ENCODE measurements around the gene SYCE1L. TPM values are rescaled to one million over a fixed set of nuclear protein-coding genes. Genes with fewer than 3 reads are reported as not detected.
"Not testable (repeated sequence)": the region's sequence is repeated elsewhere in the genome, so short reads cannot be mapped to it uniquely, and the experiment has no call there.

The SYCE1L gene
- polyA plus RNA-seq, 1 donor (not counting 4 experiments of a cell fraction or from before 2014, with no cell fraction given) = 0.21 TPM

GRCh38 chr16:77236063-77236511 lies 36.9 kb downstream of the SYCE1L start:
- no peak overlapping the region for H3K4me3 ChIP-seq (ENCODE audit: control insufficient read depth in 2 of 3, extremely low read depth in 1 of 3, insufficient read depth in 2 of 3, low read depth in 1 of 3, low read length in 3 of 3)
- peak; percentile 71 for FAIRE-seq

DNA sequence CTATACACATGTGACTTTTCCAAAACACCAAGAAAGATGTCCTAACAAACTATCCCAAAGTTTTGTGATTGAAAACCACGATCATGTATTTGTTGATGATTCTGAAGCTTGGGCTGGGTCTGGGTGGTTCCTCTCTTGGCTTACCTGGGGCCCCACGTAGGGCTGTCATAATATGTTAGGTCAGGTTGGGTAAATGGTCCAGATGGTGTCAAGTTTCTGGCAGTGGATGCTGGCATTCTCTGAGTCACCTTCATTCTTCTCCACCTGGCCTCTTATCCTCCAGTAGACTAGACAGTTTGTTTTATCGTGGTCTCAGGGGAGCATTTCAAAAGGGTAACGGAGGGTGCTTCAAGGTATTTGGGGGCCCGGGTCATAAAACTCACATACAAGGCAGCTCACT lies 39.4 kb downstream of the SYCE1L start:
- no peaks in the 10 kb centered on the region for H3K27me3 ChIP-seq (ENCODE audit: control insufficient read depth, extremely low read depth, insufficient read depth, low read length)
- FAIRE-seq = no peak
- H3K27ac ChIP-seq (ENCODE audit: control insufficient read depth, insufficient read depth, low read length) = no peak overlapping the region
- H3K36me3 ChIP-seq (ENCODE audit: control insufficient read depth in 2 of 2, extremely low read depth in 1 of 2, insufficient read depth in 2 of 2, low read length in 2 of 2) = no peaks in the 10 kb centered on the region
- DNase-seq (ENCODE audit: low read depth, low spot score) = no peak
- no peaks in the 10 kb centered on the region for H3K79me2 ChIP-seq (ENCODE audit: control insufficient read depth, insufficient read depth, low read length)
- no peaks in the 10 kb centered on the region for H3K9me3 ChIP-seq (ENCODE audit: control insufficient read depth, low read depth, low read length)
- H4K20me1 ChIP-seq (ENCODE audit: control insufficient read depth, extremely low read depth, insufficient read depth, low read length) = no peaks in the 10 kb centered on the region
- no peak overlapping the region for H3K4me3 ChIP-seq (ENCODE audit: control insufficient read depth in 2 of 3, extremely low read depth in 1 of 3, insufficient read depth in 2 of 3, low read depth in 1 of 3, low read length in 3 of 3)
- TF ChIP-seq EZH2 (IDR thresholded peaks at IDR 0.05; ENCODE audit: low read length) = no peak
- TF ChIP-seq, protein P1, sequence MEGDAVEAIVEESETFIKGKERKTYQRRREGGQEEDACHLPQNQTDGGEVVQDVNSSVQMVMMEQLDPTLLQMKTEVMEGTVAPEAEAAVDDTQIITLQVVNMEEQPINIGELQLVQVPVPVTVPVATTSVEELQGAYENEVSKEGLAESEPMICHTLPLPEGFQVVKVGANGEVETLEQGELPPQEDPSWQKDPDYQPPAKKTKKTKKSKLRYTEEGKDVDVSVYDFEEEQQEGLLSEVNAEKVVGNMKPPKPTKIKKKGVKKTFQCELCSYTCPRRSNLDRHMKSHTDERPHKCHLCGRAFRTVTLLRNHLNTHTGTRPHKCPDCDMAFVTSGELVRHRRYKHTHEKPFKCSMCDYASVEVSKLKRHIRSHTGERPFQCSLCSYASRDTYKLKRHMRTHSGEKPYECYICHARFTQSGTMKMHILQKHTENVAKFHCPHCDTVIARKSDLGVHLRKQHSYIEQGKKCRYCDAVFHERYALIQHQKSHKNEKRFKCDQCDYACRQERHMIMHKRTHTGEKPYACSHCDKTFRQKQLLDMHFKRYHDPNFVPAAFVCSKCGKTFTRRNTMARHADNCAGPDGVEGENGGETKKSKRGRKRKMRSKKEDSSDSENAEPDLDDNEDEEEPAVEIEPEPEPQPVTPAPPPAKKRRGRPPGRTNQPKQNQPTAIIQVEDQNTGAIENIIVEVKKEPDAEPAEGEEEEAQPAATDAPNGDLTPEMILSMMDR (optimal IDR thresholded peaks at IDR 0.05 in 1 of 3, IDR thresholded peaks at IDR 0.05 in 1 of 3, conservative IDR thresholded peaks at IDR 0.05 in 1 of 3; ENCODE audit: extremely low read depth in 1 of 3, insufficient read depth in 2 of 3, low read length in 3 of 3) = no peak
- dilution Hi-C loops (cut with MboI; ENCODE audit: extremely low pct_ligation_motif_present, low sequenced_read_pairs) = loop anchor here (25.0 kb wide), 1 partner anchor 349 kb away; no protein-coding TSS in a partner anchor
- no peaks in the 10 kb centered on the region for H3K9me1 ChIP-seq (ENCODE audit: control insufficient read depth, extremely low read depth, insufficient read depth, low read length)
- no peak overlapping the region for H3K4me2 ChIP-seq (ENCODE audit: control insufficient read depth, extremely low read depth, insufficient read depth, low read depth, low read length)
- H3K4me1 ChIP-seq (ENCODE audit: control insufficient read depth, extremely low read depth, insufficient read depth, low read length) = no peaks in the 10 kb centered on the region
- no peak overlapping the region for H3K9ac ChIP-seq (ENCODE audit: control insufficient read depth, extremely low read depth, insufficient read depth, low read length)
- H2AFZ ChIP-seq (ENCODE audit: control insufficient read depth, low read length) = no peak overlapping the region

More at GRCh38 chr16:77236063-77236511, 36.9 kb downstream of the SYCE1L start:
- H3K27me3 ChIP-seq (ENCODE audit: control insufficient read depth, extremely low read depth, insufficient read depth, low read length) = no peaks in the 10 kb centered on the region
- H3K9ac ChIP-seq (ENCODE audit: control insufficient read depth, extremely low read depth, insufficient read depth, low read length) = no peak overlapping the region
- no peak overlapping the region for H3K27ac ChIP-seq (ENCODE audit: control insufficient read depth, insufficient read depth, low read length)
- H3K9me3 ChIP-seq (ENCODE audit: control insufficient read depth, low read depth, low read length) = no peaks in the 10 kb centered on the region
- no peaks in the 10 kb centered on the region for H3K36me3 ChIP-seq (ENCODE audit: control insufficient read depth in 2 of 2, extremely low read depth in 1 of 2, insufficient read depth in 2 of 2, low read length in 2 of 2)
- H3K4me1 ChIP-seq (ENCODE audit: control insufficient read depth, extremely low read depth, insufficient read depth, low read length) = no peaks in the 10 kb centered on the region
- no peaks in the 10 kb centered on the region for H3K9me1 ChIP-seq (ENCODE audit: control insufficient read depth, extremely low read depth, insufficient read depth, low read length)
- TF ChIP-seq, protein P1 (optimal IDR thresholded peaks at IDR 0.05 in 1 of 3, IDR thresholded peaks at IDR 0.05 in 1 of 3, conservative IDR thresholded peaks at IDR 0.05 in 1 of 3; ENCODE audit: extremely low read depth in 1 of 3, insufficient read depth in 2 of 3, low read length in 3 of 3) = peak; percentile 99 to 100 (median 99)
- no peak for TF ChIP-seq EZH2 (IDR thresholded peaks at IDR 0.05; ENCODE audit: low read length)
- dilution Hi-C loops (cut with MboI; ENCODE audit: extremely low pct_ligation_motif_present, low sequenced_read_pairs) = loop anchor here (25.0 kb wide), 1 partner anchor 351 kb away; no protein-coding TSS in a partner anchor
- peak overlapping the region; percentile 76 for H2AFZ ChIP-seq (ENCODE audit: control insufficient read depth, low read length)
- H3K4me2 ChIP-seq (ENCODE audit: control insufficient read depth, extremely low read depth, insufficient read depth, low read depth, low read length) = no peak overlapping the region
- no peaks in the 10 kb centered on the region for H3K79me2 ChIP-seq (ENCODE audit: control insufficient read depth, insufficient read depth, low read length)
- DNase-seq (ENCODE audit: low read depth, low spot score) = no peak
- no peaks in the 10 kb centered on the region for H4K20me1 ChIP-seq (ENCODE audit: control insufficient read depth, extremely low read depth, insufficient read depth, low read length)

DNA sequence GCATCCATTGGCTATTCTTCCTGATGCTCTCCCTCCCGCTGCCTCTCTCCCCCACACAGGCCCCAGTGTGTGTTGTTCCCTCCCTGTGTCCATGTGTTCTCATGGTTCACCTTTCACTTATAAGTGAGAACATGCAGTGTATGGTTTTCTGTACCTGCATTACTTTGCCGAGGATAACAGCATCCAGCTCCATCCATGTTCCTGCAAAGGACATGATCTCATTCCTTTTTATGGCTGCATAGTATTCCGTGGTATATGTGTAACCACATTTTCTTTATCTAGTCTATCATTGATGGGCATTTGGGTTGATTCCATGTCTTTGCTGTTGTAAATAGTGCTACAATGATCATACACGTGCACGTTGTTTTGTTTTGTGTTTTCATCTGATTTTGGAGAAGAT lies 43.3 kb downstream of the SYCE1L start:
- not testable (repeated sequence) for H3K4me1 ChIP-seq (ENCODE audit: control insufficient read depth, extremely low read depth, insufficient read depth, low read length); H2AFZ ChIP-seq (ENCODE audit: control insufficient read depth, low read length); H3K27ac ChIP-seq (ENCODE audit: control insufficient read depth, insufficient read depth, low read length); H3K4me3 ChIP-seq (ENCODE audit: control insufficient read depth in 2 of 3, extremely low read depth in 1 of 3, insufficient read depth in 2 of 3, low read depth in 1 of 3, low read length in 3 of 3); H3K9me1 ChIP-seq (ENCODE audit: control insufficient read depth, extremely low read depth, insufficient read depth, low read length); H3K36me3 ChIP-seq (ENCODE audit: control insufficient read depth in 2 of 2, extremely low read depth in 1 of 2, insufficient read depth in 2 of 2, low read length in 2 of 2); H3K4me2 ChIP-seq (ENCODE audit: control insufficient read depth, extremely low read depth, insufficient read depth, low read depth, low read length); H3K27me3 ChIP-seq (ENCODE audit: control insufficient read depth, extremely low read depth, insufficient read depth, low read length); H3K9me3 ChIP-seq (ENCODE audit: control insufficient read depth, low read depth, low read length); H4K20me1 ChIP-seq (ENCODE audit: control insufficient read depth, extremely low read depth, insufficient read depth, low read length); H3K9ac ChIP-seq (ENCODE audit: control insufficient read depth, extremely low read depth, insufficient read depth, low read length); DNase-seq (ENCODE audit: low read depth, low spot score); FAIRE-seq; H3K79me2 ChIP-seq (ENCODE audit: control insufficient read depth, insufficient read depth, low read length)
- dilution Hi-C loops (cut with MboI; ENCODE audit: extremely low pct_ligation_motif_present, low sequenced_read_pairs) = loop anchor here (25.0 kb wide), 1 partner anchor 345 kb away; no protein-coding TSS in a partner anchor

All from keratinocyte (primary cell).